IMR-90 (cell line): ENCODE measurements around the gene LCE6A. TPM values are rescaled to one million over a fixed set of nuclear protein-coding genes. Genes with fewer than 3 reads are reported as not detected.

Source experiments
- ATAC-seq: fragments of 200-7000 bp; cut with Tn5 transposase; 2 replicates; pipeline ENCODE4 v1.9.1; 2020; ENCODE audit warnings: low read depth, mild to moderate bottlenecking, moderate library complexity
- BruUV-seq: library from RNA; stranded (reverse); fragments of 400-500 nt; replicated peaks from 2 replicates; lab custom pipeline; 2021; lab: Mats Ljungman, UMichigan
- CTCF ChIA-PET: fragments of 300-600 bp; formaldehyde crosslinking; extraction: SDS; loops from one replicate; lab custom pipeline; 2021; ENCODE audit warnings: antibody characterized with exemption; lab: Yijun Ruan, JAX
- POLR2A ChIA-PET: fragments of 300-600 bp; sonication (Branson Sonifier 250); formaldehyde crosslinking; loops from one replicate; lab custom pipeline; 2022; ENCODE audit warnings: antibody characterized with exemption; ENCODE audit not compliant: unreplicated experiment; lab: Charles Lee
- DNase-seq: peaks from one replicate; pipeline ENCODE4 v3.0.0; 2013
- H2AFZ ChIP-seq: replicated peaks from 2 replicates; pipeline ENCODE3; 2013; ENCODE audit warnings: low read length, mild to moderate bottlenecking; ENCODE audit not compliant: poor library complexity
- H2AK5ac ChIP-seq: 2 replicates; pipeline ENCODE4 v1.6.1; 2013; ENCODE audit warnings: low read depth, low read length, inconsistent platforms
- H2AK9ac ChIP-seq: replicated peaks from 2 replicates; pipeline ENCODE3; 2013; ENCODE audit warnings: mild to moderate bottlenecking, low read depth, low read length, moderate library complexity; ENCODE audit not compliant: poor library complexity
- H2BK120ac ChIP-seq: 2 replicates; pipeline ENCODE4 v1.6.1; 2013; ENCODE audit warnings: low read depth, low read length, inconsistent platforms
- H2BK15ac ChIP-seq: 3 replicates; pipeline ENCODE4 v1.6.1; 2013; ENCODE audit warnings: low read depth, low read length, inconsistent platforms
- H2BK20ac ChIP-seq: 2 replicates; pipeline ENCODE4 v1.6.1; 2013; ENCODE audit warnings: low read depth, mild to moderate bottlenecking, inconsistent platforms, low read length, moderate library complexity
- H2BK5ac ChIP-seq: 2 replicates; pipeline ENCODE4 v1.6.1; 2013; ENCODE audit warnings: mild to moderate bottlenecking, low read depth, low read length, inconsistent platforms; ENCODE audit not compliant: poor library complexity, severe bottlenecking
- H3K14ac ChIP-seq: replicated peaks from 2 replicates; pipeline ENCODE4 v1.6.1; 2013; ENCODE audit warnings: low read depth, low read length, inconsistent platforms
- H3K18ac ChIP-seq: 2 replicates; pipeline ENCODE4 v1.6.1; 2013; ENCODE audit warnings: low read depth, low read length, control low read depth
- H3K23ac ChIP-seq: 2 replicates; pipeline ENCODE4 v1.6.1; 2013; ENCODE audit warnings: low read depth, low read length, inconsistent platforms
- H3K27ac ChIP-seq: 2 replicates; pipeline ENCODE4 v1.5.1; 2013; ENCODE audit warnings: mild to moderate bottlenecking, control low read depth, low read length; ENCODE audit not compliant: insufficient read depth
- H3K27me3 ChIP-seq: 2 replicates; pipeline ENCODE4 v1.6.1; 2013; ENCODE audit warnings: low read length; ENCODE audit not compliant: control insufficient read depth, insufficient read depth
- H3K36me3 ChIP-seq: 2 replicates; pipeline ENCODE4 v1.6.1; 2013; ENCODE audit warnings: low read length, mixed read lengths; ENCODE audit not compliant: control insufficient read depth, insufficient read depth
- H3K4ac ChIP-seq: 2 replicates; pipeline ENCODE4 v1.6.1; 2013; ENCODE audit warnings: low read depth, low read length, inconsistent platforms
- H3K4me1 ChIP-seq: 2 replicates; pipeline ENCODE4 v1.6.1; 2013; ENCODE audit warnings: low read length, mixed read lengths; ENCODE audit not compliant: control insufficient read depth, insufficient read depth
- H3K4me2 ChIP-seq: 2 replicates; pipeline ENCODE4 v1.6.1; 2013; ENCODE audit warnings: low read depth, mild to moderate bottlenecking, control low read depth, low read length, moderate library complexity
- H3K4me3 ChIP-seq: 2 replicates; pipeline ENCODE4 v1.5.1; 2013; ENCODE audit warnings: low read depth, mild to moderate bottlenecking, control low read depth, low read length, moderate library complexity; ENCODE audit not compliant: insufficient read depth
- H3K56ac ChIP-seq: 2 replicates; pipeline ENCODE4 v1.6.1; 2013; ENCODE audit warnings: low read length, inconsistent platforms; ENCODE audit not compliant: insufficient read depth; ENCODE audit errors: extremely low read depth
- H3K79me1 ChIP-seq, 2 experiments: 2 replicates each; pipeline ENCODE4 v1.6.1; 2013; ENCODE audit warnings: low read length in 2 of 2, inconsistent platforms in 1 of 2, low read depth in 1 of 2
- H3K9ac ChIP-seq: 2 replicates; pipeline ENCODE4 v1.6.1; 2013; ENCODE audit warnings: low read depth, low read length, control low read depth
- H3K9me1 ChIP-seq: 2 replicates; pipeline ENCODE4 v1.6.1; 2013; ENCODE audit warnings: low read length, inconsistent platforms; ENCODE audit not compliant: insufficient read depth
- H3K9me3 ChIP-seq: 2 replicates; pipeline ENCODE4 v1.6.1; 2013; ENCODE audit warnings: low read length; ENCODE audit not compliant: control insufficient read depth, insufficient read depth
- H4K20me1 ChIP-seq: 2 replicates; pipeline ENCODE4 v1.6.1; 2013; ENCODE audit warnings: low read length, inconsistent platforms; ENCODE audit not compliant: insufficient read depth
- H4K5ac ChIP-seq: 2 replicates; pipeline ENCODE4 v1.6.1; 2013; ENCODE audit warnings: mild to moderate bottlenecking, low read depth, low read length, control low read depth
- H4K8ac ChIP-seq, 2 experiments: 2 replicates each; pipeline ENCODE4 v1.6.1; 2013; ENCODE audit warnings: low read depth in 2 of 2, low read length in 2 of 2, control low read depth in 1 of 2, inconsistent platforms in 1 of 2
- H4K91ac ChIP-seq: 2 replicates; pipeline ENCODE4 v1.6.1; 2013; ENCODE audit warnings: low read depth, low read length, inconsistent platforms; ENCODE audit not compliant: insufficient read depth
- BHLHE40 ChIP-seq: fragments of 150-350 bp; IDR thresholded peaks from 2 replicates; pipeline ENCODE4 v1.6.1; 2016; ENCODE audit warnings: mild to moderate bottlenecking, low read depth, low read length
- CEBPB ChIP-seq: IDR thresholded peaks from 2 replicates; pipeline ENCODE4 v1.6.1; 2012; ENCODE audit warnings: low read depth, low read length, improper control_type of control experiment
- CHD1 ChIP-seq: IDR thresholded peaks from 2 replicates; pipeline ENCODE4 v1.6.1; 2012; ENCODE audit warnings: low read depth, low read length, improper control_type of control experiment
- MXI1 ChIP-seq: IDR thresholded peaks from 2 replicates; pipeline ENCODE4 v1.6.1; 2012; ENCODE audit warnings: low read depth, mild to moderate bottlenecking, low read length, moderate library complexity, borderline replicate concordance
- RAD21 ChIP-seq: IDR thresholded peaks from 2 replicates; pipeline ENCODE4 v1.6.1; 2012; ENCODE audit warnings: low read length, improper control_type of control experiment
- USF2 ChIP-seq: fragments of 150-350 bp; IDR thresholded peaks from 2 replicates; pipeline ENCODE4 v1.6.1; 2017; ENCODE audit warnings: mild to moderate bottlenecking, antibody characterized with exemption, low read length, low read depth
- dilution Hi-C: fragments of 300-500 bp; cut with HindIII; formaldehyde crosslinking; loops from one replicate; pipeline ENCODE4 v1.14.3; 2018; ENCODE audit warnings: low sequenced_read_pairs; ENCODE audit not compliant: unreplicated experiment
- in situ Hi-C: fragments of 300-500 bp; cut with MboI; formaldehyde crosslinking; loops from 3 replicates; pipeline ENCODE4 v1.14.3; 2019; ENCODE audit warnings: low sequenced_read_pairs, inconsistent platforms, mixed read lengths
- intact Hi-C: fragments of 100-400 bp; cut with micrococcal nuclease; formaldehyde crosslinking; loops from 2 replicates; pipeline ENCODE4 v1.10.0; 2022
- polyA plus RNA-seq, 3 experiments: library from polyadenylated mRNA; depleted of rRNA; stranded (reverse); fragments of >200 nt; gene quantifications; 2 replicates each; pipeline ENCODE4 v1.2.3, GENCODE V29; 2012; ENCODE audit warnings: low replicate concordance in 1 of 3
- total RNA-seq: library from RNA; depleted of rRNA; stranded (reverse); fragments of >200 nt; gene quantifications from 2 replicates; pipeline ENCODE4 v1.2.3, GENCODE V29; 2012

LCE6A gene
- total and polyA plus RNA-seq, 2 of the 4 experiments (the other 2 are of a cell fraction): not detected

DNA sequence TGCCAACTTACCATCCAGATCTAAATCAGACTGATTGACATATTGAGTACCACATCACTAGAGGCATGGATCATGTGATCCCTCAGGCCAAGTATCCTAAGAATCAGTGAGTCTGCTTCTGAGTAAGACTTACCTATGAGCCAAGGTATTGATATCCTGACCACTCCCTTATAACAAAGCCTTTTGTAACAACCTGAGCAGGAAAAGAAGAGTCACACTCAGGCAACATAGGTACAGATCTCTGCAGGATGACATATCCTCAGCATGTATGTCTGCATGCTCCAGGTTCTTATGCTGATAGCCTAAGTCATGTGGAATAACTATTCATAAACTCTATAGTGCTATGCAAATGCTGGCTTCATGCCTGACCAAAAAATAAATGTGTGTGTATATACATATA, 17.7 kb upstream of the LCE6A start:
- H2AFZ ChIP-seq: no peak overlapping the region
- H2AK9ac ChIP-seq: no peak overlapping the region
- H3K4me3 ChIP-seq: no peak overlapping the region
- no peak overlapping the region for H3K18ac ChIP-seq
- H3K27ac ChIP-seq: no peak overlapping the region
- no TSS peak for BruUV-seq
- H2BK20ac ChIP-seq: no peak overlapping the region
- H4K91ac ChIP-seq: no peak overlapping the region
- H4K20me1 ChIP-seq: no peaks in the 10 kb centered on the region
- dilution Hi-C loops: no loop called here
- no peaks in the 10 kb centered on the region for H3K36me3 ChIP-seq
- ChIA-PET POLR2A (no interaction called here), CTCF (no interaction called here)
- H3K4ac ChIP-seq: no peak overlapping the region
- H4K5ac ChIP-seq: no peak overlapping the region
- no peak overlapping the region for H3K4me2 ChIP-seq
- no peaks in the 10 kb centered on the region for H3K4me1 ChIP-seq
- no peak overlapping the region for H3K56ac ChIP-seq
- no peaks in the 10 kb centered on the region for H3K27me3 ChIP-seq
- TF ChIP-seq USF2 (no peak), CHD1 (no peak), CEBPB (no peak), RAD21 (no peak), BHLHE40 (no peak), MXI1 (no peak)
- no peaks in the 10 kb centered on the region for H3K9me1 ChIP-seq
- no peak overlapping the region for H2BK120ac ChIP-seq
- intact Hi-C loops: no loop called here
- no peak overlapping the region for H2AK5ac ChIP-seq
- no peak for DNase-seq
- no peaks in the 10 kb centered on the region for H3K9me3 ChIP-seq
- H4K8ac ChIP-seq: no peak overlapping the region
- H3K23ac ChIP-seq: no peak overlapping the region
- no peak for ATAC-seq
- H3K79me1 ChIP-seq: no peaks in the 10 kb centered on the region
- no peak overlapping the region for H3K9ac ChIP-seq
- no peak overlapping the region for H3K14ac ChIP-seq
- in situ Hi-C loops: no loop called here
- H2BK5ac ChIP-seq: no peak overlapping the region
- no peak overlapping the region for H2BK15ac ChIP-seq
